PC-3 (cell line): Measurements from ENCODE around the gene ADI1. TPM values are rescaled to one million over a fixed set of nuclear protein-coding genes. Genes with fewer than 3 reads are reported as not detected.

Experiments
- ATAC-seq: fragments of 200-7000 bp; cut with Tn5 transposase; 2 replicates; pipeline ENCODE4 v1.9.1; 2020; ENCODE audit warnings: mild to moderate bottlenecking, moderate library complexity
- BruUV-seq: library from RNA; stranded (reverse); fragments of 400-500 nt; replicated peaks from 2 replicates; lab custom pipeline; 2021; lab: Mats Ljungman, UMichigan
- CTCF ChIA-PET: fragments of 300-600 bp; sonication (Branson Sonifier 250); formaldehyde crosslinking; loops from one replicate; lab custom pipeline; 2022; ENCODE audit warnings: antibody characterized with exemption; lab: Charles Lee
- POLR2A ChIA-PET: fragments of 300-600 bp; sonication (Branson Sonifier 250); formaldehyde crosslinking; loops from one replicate; lab custom pipeline; 2022; ENCODE audit warnings: antibody characterized with exemption; ENCODE audit not compliant: unreplicated experiment; lab: Charles Lee
- DNase-seq: peaks from one replicate; pipeline ENCODE4 v3.0.0-alpha.2; 2015
- H2AFZ ChIP-seq: fragments of 300-600 bp; sonication (generic); 2 replicates; pipeline ENCODE4 v1.6.0; 2016; ENCODE audit warnings: antibody characterized with exemption, low read length
- H3F3A ChIP-seq: fragments of 300-600 bp; sonication (generic); one replicate; pipeline ENCODE4 v1.6.0; 2017; ENCODE audit warnings: antibody characterized with exemption, low read length, control low read depth, mild to moderate bottlenecking; ENCODE audit not compliant: unreplicated experiment
- H3K27ac ChIP-seq: fragments of 300-600 bp; sonication (generic); 2 replicates; pipeline ENCODE4 v1.5.1; 2016; ENCODE audit warnings: mild to moderate bottlenecking, low read length
- H3K27me3 ChIP-seq: fragments of 300-600 bp; sonication (generic); 2 replicates; pipeline ENCODE4 v1.6.1; 2016; ENCODE audit warnings: low read length, mixed read lengths
- H3K36me3 ChIP-seq: fragments of 300-600 bp; sonication (generic); 2 replicates; pipeline ENCODE4 v1.6.1; 2016; ENCODE audit warnings: low read depth, mixed run types, low read length, mixed read lengths
- H3K4me1 ChIP-seq: fragments of 300-600 bp; sonication (generic); 2 replicates; pipeline ENCODE4 v1.5.1; 2016; ENCODE audit warnings: low read length; ENCODE audit not compliant: insufficient read depth
- H3K4me2 ChIP-seq: fragments of 300-600 bp; sonication (generic); 2 replicates; pipeline ENCODE4 v1.6.0; 2016; ENCODE audit warnings: low read length
- H3K4me3 ChIP-seq: fragments of 300-600 bp; sonication (generic); 2 replicates; pipeline ENCODE4 v1.5.1; 2016; ENCODE audit warnings: mild to moderate bottlenecking, low read length, mixed read lengths
- H3K79me2 ChIP-seq: fragments of 300-600 bp; sonication (generic); 2 replicates; pipeline ENCODE4 v1.6.1; 2017; ENCODE audit warnings: low read length, mixed read lengths
- H3K9ac ChIP-seq: fragments of 300-600 bp; sonication (generic); 2 replicates; pipeline ENCODE4 v1.6.0; 2016; ENCODE audit warnings: mild to moderate bottlenecking, low read length
- H3K9me2 ChIP-seq: fragments of 300-600 bp; sonication (generic); replicated peaks from 2 replicates; pipeline ENCODE4 v1.6.1; 2016; ENCODE audit warnings: mixed run types, low read length, mixed read lengths
- H3K9me3 ChIP-seq: fragments of 300-600 bp; sonication (generic); 2 replicates; pipeline ENCODE4 v1.6.1; 2016; ENCODE audit warnings: low read length, mixed read lengths
- H4K20me1 ChIP-seq: fragments of 300-600 bp; sonication (generic); 2 replicates; pipeline ENCODE4 v1.6.1; 2016; ENCODE audit warnings: low read length, mixed read lengths
- EZH2 ChIP-seq: fragments of 300-600 bp; sonication (generic); IDR thresholded peaks from one replicate; pipeline ENCODE4 v1.6.1; 2017; ENCODE audit warnings: antibody characterized with exemption, mild to moderate bottlenecking, low read length; ENCODE audit not compliant: unreplicated experiment
- EZH2phosphoT487 ChIP-seq: fragments of 300-600 bp; sonication (generic); IDR thresholded peaks from 2 replicates; pipeline ENCODE4 v1.6.1; 2018; ENCODE audit warnings: mild to moderate bottlenecking, antibody characterized with exemption, low read length, borderline replicate concordance
- intact Hi-C: fragments of 100-400 bp; cut with micrococcal nuclease; formaldehyde crosslinking; loops from 2 replicates; pipeline ENCODE4 v1.9.0; 2023
- total RNA-seq: library from RNA; depleted of rRNA; stranded (reverse); fragments of >200 nt; gene quantifications from 2 replicates; pipeline ENCODE4 v1.2.3, GENCODE V29; 2014
- TF ChIP-seq, protein P1 (sequence below): fragments of 300-600 bp; sonication (generic); conservative IDR thresholded peaks from 2 replicates; pipeline ENCODE4 v1.5.1; 2017; ENCODE audit warnings: antibody characterized with exemption, low read depth, mild to moderate bottlenecking, low read length

ADI1 gene
- total RNA-seq, 1 experiment from 2014 or later: 97.8 TPM

DNA sequence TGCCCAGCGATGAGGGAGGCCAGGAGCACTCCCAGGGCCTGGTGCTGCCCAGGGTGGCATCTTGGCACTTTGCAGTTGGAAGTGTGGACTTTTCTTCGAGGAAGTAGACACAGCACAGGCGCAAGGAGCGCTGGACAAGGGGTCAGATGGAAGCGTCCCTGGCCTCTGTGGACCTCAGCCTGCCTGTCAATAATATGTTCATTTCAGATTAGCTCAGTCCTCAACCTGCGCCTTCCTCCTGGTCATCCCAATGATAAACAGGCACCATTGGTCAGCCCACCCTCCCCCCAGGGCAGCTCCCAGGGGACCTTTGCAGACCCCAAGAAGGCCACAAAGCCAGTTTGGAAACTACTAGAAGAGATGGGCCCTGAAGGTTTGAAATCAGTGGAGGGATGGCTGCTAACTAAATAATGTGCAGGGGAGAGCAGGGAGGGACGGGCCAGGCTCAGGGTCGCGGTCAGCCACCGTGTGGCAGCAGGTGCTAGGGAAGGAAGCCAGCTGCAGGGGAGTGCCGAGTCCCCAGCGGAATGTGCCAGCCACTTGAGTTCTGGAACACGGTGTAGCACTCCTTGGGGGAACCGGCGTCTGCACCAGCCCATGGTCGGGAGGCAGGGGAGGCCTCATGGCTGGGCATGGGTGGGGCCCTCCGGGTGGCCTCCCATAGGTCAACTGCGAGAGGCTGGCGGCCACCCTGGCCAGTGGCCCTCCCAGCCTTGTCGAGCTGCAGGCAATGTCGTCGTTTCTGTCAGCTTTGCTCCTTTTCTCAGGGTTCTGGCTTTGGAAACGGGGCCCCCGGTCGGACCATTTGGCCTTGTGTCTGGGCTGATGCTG lies 59.9 kb downstream of the ADI1 start:
- TF ChIP-seq, protein P1, sequence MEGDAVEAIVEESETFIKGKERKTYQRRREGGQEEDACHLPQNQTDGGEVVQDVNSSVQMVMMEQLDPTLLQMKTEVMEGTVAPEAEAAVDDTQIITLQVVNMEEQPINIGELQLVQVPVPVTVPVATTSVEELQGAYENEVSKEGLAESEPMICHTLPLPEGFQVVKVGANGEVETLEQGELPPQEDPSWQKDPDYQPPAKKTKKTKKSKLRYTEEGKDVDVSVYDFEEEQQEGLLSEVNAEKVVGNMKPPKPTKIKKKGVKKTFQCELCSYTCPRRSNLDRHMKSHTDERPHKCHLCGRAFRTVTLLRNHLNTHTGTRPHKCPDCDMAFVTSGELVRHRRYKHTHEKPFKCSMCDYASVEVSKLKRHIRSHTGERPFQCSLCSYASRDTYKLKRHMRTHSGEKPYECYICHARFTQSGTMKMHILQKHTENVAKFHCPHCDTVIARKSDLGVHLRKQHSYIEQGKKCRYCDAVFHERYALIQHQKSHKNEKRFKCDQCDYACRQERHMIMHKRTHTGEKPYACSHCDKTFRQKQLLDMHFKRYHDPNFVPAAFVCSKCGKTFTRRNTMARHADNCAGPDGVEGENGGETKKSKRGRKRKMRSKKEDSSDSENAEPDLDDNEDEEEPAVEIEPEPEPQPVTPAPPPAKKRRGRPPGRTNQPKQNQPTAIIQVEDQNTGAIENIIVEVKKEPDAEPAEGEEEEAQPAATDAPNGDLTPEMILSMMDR: no peak
- TF ChIP-seq EZH2 (no peak), EZH2phosphoT487 (no peak)
- H3K4me1 ChIP-seq: no peaks in the 10 kb centered on the region
- no TSS peak for BruUV-seq
- H3K4me3 ChIP-seq: no peak overlapping the region
- POLR2A ChIA-PET: no interaction called here
- H3K27ac ChIP-seq: no peak overlapping the region
- CTCF ChIA-PET: interaction anchor here (0.6 kb wide), 1 partner anchor 394 kb away, joined by 4 read pairs; no protein-coding TSS in a partner anchor
- no peaks in the 10 kb centered on the region for H3K9me2 ChIP-seq
- no peaks in the 10 kb centered on the region for H4K20me1 ChIP-seq
- H3K9me3 ChIP-seq: no peaks in the 10 kb centered on the region
- no peaks in the 10 kb centered on the region for H3K27me3 ChIP-seq
- no peaks in the 10 kb centered on the region for H3K79me2 ChIP-seq
- H3K9ac ChIP-seq: no peak overlapping the region
- DNase-seq: no peak
- H3K4me2 ChIP-seq: no peak overlapping the region
- intact Hi-C loops: no loop called here
- 0 out of 2 replicates have a peak, but pooled peaks have one; percentile 14 for ATAC-seq
- H2AFZ ChIP-seq: no peak overlapping the region
- no peaks in the 10 kb centered on the region for H3F3A ChIP-seq
- H3K36me3 ChIP-seq: peaks cover 16% of the 10 kb centered on the region

DNA sequence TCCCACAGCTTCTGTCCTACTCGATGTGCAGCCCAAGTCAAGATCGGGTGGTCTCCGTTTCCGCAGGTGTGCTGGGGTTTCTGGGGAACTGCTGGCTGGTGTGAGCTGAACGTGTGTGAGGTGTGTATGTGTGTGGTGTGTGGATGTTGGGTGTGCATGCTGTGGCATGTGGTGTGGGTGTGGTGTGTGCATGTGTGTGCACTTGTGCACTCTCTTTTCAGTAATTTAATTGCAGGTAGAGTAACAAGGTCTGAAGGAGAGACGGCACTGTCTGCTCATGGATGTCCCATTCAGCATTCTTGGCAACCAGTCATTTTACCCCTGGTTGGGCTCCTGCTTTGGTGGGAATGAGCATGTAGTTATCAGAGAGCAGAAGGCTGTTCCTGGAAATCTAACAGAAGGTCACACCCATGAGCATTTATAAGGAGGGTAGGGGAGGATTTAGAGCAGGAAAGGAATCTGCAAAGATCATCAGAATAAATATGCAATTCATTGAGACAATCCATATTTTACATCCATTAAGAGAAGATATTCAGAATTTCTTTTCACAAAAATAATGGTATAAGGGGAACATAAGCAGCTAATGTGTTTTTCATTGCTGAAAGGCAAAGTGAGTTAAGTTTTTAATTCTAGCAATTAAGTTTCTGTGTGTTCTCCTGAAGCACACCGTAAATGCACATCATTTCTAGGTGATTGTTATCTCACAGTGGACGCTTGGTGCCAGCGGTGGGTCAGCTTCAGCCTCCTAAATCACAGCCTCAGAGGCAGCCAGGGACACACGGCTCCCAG lies 60.7 kb downstream of the ADI1 start:
- H3K4me3 ChIP-seq: no peak overlapping the region
- CTCF ChIA-PET: no interaction called here
- no TSS peak for BruUV-seq
- intact Hi-C loops: no loop called here
- DNase-seq (no peak), ATAC-seq (no peak)
- TF ChIP-seq EZH2phosphoT487 (no peak), EZH2 (no peak)
- TF ChIP-seq, protein P1: no peak
- H3K79me2 ChIP-seq: no peaks in the 10 kb centered on the region
- no peaks in the 10 kb centered on the region for H4K20me1 ChIP-seq
- no peaks in the 10 kb centered on the region for H3F3A ChIP-seq
- no peak overlapping the region for H3K27ac ChIP-seq
- no peaks in the 10 kb centered on the region for H3K9me2 ChIP-seq
- no peak overlapping the region for H2AFZ ChIP-seq
- peaks cover 16% of the 10 kb centered on the region for H3K36me3 ChIP-seq
- no peak overlapping the region for H3K9ac ChIP-seq
- H3K9me3 ChIP-seq: no peaks in the 10 kb centered on the region
- H3K27me3 ChIP-seq: no peaks in the 10 kb centered on the region
- POLR2A ChIA-PET: no interaction called here
- H3K4me2 ChIP-seq: no peak overlapping the region
- H3K4me1 ChIP-seq: no peaks in the 10 kb centered on the region
